Breast epithelium (tissue), 3 donors: ENCODE measurements around the gene TGFA.

ENCODE experiments used
- POLR2A ChIP-seq: fragments of 450-650 bp; IDR thresholded peaks from one replicate; pipeline ENCODE4 v1.6.1; 2016; ENCODE audit warnings: antibody characterized with exemption, mild to moderate bottlenecking, moderate library complexity
- POLR2AphosphoS5 ChIP-seq, 3 donors: sonication (generic); formaldehyde crosslinking; IDR thresholded peaks; one replicate each; pipeline ENCODE4 v1.6.1; 2017; ENCODE audit warnings: antibody characterized with exemption in 3 of 3
- TF ChIP-seq, protein P1 (sequence below), 3 donors: fragments of 450-650 bp; IDR thresholded peaks; one replicate each; pipeline ENCODE4 v1.5.1; 2016 to 2017; ENCODE audit warnings: antibody characterized with exemption in 3 of 3, mild to moderate bottlenecking in 3 of 3, moderate library complexity in 3 of 3

DNA sequence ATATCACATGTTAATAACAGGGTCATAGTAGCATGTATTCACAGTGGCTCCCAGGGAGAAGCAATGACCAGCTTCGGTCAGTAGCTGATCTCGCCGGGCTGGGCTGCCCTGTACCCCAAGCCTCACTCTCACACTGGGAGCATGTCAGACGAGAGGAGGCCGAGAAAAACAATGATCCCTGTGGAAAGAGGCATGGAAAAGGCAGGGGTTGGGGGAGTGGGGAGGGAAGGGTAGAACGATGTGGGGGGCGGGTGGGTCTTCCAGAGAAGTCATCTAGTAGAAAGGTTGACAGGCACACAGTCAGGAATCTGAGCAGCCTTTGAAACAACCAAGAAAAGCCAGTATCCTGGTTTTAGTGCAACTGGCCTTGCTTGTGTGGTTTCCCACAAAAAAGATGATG lies 25.4 kb downstream of the TGFA start:
- TF ChIP-seq, protein P1, sequence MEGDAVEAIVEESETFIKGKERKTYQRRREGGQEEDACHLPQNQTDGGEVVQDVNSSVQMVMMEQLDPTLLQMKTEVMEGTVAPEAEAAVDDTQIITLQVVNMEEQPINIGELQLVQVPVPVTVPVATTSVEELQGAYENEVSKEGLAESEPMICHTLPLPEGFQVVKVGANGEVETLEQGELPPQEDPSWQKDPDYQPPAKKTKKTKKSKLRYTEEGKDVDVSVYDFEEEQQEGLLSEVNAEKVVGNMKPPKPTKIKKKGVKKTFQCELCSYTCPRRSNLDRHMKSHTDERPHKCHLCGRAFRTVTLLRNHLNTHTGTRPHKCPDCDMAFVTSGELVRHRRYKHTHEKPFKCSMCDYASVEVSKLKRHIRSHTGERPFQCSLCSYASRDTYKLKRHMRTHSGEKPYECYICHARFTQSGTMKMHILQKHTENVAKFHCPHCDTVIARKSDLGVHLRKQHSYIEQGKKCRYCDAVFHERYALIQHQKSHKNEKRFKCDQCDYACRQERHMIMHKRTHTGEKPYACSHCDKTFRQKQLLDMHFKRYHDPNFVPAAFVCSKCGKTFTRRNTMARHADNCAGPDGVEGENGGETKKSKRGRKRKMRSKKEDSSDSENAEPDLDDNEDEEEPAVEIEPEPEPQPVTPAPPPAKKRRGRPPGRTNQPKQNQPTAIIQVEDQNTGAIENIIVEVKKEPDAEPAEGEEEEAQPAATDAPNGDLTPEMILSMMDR (IDR thresholded peaks at IDR 0.05), result no peak
- TF ChIP-seq POLR2AphosphoS5 (IDR thresholded peaks at IDR 0.05) (no peak), POLR2A (no peak)
